GM18873 (cell line): ENCODE data around the gene SLC1A2.
A peak's percentile ranks its signal among the peaks of the same experiment; 100 is the strongest.

Experiments
- ATAC-seq: cut with Tn5 transposase; IDR thresholded peaks from one replicate; pipeline ENCODE4 v1.9.1; 2021; ENCODE audit warnings: mild to moderate bottlenecking, moderate library complexity, moderate number of reproducible peaks; ENCODE audit not compliant: unreplicated experiment, low FRiP score

Gene SLC1A2

DNA sequence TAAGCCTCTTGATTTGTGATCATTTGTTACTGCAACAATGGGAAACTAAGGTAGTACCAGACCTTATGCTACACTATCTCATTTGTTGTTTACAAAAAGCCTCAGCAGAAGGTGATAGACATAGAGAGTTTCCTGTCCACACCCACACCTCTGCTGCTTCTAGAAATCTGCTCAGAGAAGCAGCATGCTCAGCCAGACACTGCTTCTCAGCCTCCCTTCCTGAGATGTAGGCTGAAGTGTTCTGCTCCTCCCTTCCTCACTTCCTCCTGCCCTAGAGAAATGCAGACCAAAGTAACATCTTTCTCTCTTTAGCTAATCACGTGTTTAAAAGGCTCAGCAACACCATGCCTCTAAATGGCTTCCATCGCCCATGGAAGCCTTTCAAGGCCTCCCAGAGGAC lies 88.4 kb downstream of the SLC1A2 start:
- no peak for ATAC-seq

DNA sequence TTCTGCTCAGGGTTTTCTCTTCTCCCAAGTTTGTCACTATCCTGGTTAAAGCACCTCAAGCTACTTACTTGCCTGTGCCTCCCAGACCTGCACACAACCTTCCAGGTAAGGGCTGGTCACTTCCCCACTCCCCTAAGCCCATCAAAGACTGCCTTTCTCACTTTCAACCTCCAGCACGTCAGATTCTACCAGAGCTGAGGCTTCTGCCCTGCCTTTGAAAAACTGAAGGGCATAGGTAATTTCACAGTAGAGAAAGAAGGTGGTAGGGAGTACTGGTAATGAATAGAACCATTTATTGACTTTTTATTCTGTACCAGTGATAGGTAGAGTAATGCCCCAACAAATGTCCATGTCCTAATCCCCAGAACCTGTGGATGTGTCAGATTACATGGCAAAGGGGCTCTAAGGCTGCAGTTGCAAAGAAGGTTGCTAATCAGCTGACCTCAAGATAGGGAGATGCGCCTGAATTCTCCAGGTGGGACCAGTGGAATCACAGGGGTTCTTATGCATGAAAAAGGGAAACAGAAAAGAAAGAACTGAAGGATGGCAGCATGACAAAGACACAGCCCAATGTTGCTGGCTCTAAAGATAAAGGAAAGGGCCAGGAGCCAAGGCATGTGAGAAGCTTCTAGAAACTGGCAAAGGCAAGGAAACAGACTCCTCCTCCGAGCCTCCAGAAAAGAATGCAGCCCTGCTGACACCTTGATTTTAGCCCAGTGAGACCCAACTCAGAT lies 89.0 kb downstream of the SLC1A2 start:
- no peak for ATAC-seq

GRCh38 chr11:35327829-35328228 lies 91.5 kb downstream of the SLC1A2 start:
- no peak for ATAC-seq

GRCh38 chr11:35326266-35326879 lies 93.0 kb downstream of the SLC1A2 start:
- no peak for ATAC-seq

- no peak for ATAC-seq
Observed at GRCh38 chr11:35324981-35325380, 94.4 kb downstream of the SLC1A2 start.

GRCh38 chr11:35324183-35324886 lies 95.0 kb downstream of the SLC1A2 start:
- no peak for ATAC-seq

DNA sequence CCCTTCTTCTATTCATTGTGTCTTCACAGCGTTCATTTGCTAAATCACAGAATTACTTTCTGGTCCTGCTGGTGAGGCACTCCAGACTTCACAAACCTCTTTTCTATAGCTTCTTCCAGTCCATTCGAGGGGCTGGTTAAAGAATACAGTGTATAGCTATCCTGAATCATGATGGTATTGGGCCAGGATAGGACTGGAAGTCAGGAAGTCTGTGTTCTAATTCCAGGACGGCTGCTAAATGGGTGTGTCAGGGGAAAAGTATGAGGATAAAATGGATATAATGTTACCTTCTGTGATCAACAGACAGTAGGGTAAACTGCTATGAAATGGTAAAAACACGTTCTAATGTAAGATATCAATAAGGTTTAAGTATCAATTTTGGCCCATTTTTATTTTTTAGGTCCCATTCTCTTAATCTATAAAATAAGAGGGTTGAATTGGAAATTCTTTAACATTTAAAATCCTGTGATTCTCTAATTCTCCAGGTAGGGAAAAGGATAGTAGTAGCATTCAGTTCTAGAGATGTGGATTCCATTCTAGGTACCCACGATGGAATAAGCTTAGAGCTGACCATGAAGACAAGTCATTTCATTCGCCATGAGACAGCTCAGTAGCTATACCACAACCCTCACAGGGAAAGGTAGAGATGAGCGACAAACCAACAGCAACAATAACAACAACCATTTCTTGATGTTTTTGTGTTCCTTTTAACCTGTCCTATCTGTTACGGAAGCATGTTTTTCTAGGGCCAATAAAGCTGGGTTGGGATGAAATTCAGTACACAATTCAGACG lies 96.1 kb downstream of the SLC1A2 start:
- no peak for ATAC-seq

DNA sequence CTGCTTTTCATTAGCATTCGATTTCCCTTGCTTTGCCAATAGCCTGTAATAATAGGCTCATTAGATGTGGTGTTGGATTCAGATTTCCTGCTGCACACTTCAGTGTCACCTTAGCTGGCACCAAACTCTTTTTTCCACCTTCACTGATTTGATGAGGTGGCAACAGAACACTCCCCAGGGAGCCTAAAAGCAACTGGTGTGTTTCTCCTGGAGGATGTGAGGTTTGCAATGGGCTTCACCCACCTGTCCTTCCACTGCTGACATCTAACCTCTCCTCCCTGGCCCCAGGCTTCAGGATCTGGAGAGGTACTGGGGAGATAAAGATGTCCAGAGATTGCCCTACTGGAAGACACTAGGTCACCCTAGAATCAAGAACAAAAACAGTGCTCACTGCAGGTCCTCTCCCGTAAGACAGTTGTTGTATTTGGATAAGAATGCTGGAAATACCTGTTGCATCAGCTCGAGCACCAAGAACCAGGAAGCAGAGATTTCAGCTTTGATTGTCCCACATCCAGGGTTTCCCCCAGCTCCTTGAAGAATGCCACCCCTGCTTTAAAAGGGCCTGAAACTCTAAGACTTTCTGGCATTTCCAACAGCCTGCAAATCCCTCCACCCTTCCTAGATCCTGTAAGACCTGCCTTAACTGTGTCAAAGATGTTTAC lies 96.9 kb downstream of the SLC1A2 start:
- no peak for ATAC-seq

DNA sequence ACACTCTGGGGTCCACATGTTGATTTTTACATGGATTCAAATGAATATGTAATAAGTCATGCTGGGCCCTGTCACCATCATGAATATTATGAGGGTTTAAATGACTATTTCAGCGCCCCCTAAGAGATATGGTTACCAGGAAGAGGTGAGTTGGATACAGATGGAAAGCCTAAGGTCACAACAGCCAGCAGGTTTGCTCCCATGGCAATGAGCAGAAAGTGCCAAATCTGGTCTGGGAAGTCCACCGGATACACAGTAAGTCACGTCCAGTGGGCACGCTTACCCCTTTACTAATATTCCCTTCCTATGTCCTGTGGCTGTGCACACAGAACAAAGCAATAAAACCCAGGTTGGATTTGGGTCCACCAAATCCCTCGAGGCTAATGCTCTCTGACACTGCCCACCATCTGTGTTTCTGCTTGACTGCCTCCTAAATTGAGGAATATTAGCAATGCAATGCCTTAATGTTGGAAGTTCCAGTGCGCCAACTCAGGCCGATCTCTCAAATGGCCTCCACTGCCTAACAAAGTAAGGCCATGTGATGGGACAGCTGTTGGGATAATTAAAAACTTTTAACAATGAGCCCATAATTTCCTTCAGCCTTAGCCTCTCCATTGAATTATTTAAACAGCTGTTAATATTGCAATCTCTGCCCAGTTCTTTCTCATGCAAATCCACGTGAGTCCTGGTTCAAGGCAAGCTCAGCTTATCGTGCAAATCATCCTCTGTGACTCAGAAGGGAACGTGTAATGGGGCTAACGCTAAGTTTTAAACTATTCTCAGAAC lies 97.6 kb downstream of the SLC1A2 start:
- ATAC-seq = no peak

DNA sequence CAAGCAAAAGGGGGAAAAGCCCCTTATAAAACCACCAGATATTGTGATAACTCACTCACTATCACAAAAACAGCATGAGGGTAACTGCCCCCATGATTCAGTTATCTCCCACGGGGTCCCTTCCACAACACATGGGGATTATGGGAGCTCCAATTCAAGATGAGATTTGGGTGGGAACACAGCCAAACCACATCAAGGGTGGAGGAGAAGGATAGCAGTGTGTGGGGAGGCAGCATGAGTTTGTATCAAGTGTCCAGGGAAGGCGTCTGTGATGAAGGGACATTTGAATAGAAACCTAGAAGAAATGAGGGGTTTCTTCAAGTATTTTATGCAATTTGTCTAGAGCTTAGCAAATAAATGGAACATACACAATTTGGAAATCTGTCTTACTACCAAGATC lies 98.2 kb downstream of the SLC1A2 start:
- no peak for ATAC-seq

DNA sequence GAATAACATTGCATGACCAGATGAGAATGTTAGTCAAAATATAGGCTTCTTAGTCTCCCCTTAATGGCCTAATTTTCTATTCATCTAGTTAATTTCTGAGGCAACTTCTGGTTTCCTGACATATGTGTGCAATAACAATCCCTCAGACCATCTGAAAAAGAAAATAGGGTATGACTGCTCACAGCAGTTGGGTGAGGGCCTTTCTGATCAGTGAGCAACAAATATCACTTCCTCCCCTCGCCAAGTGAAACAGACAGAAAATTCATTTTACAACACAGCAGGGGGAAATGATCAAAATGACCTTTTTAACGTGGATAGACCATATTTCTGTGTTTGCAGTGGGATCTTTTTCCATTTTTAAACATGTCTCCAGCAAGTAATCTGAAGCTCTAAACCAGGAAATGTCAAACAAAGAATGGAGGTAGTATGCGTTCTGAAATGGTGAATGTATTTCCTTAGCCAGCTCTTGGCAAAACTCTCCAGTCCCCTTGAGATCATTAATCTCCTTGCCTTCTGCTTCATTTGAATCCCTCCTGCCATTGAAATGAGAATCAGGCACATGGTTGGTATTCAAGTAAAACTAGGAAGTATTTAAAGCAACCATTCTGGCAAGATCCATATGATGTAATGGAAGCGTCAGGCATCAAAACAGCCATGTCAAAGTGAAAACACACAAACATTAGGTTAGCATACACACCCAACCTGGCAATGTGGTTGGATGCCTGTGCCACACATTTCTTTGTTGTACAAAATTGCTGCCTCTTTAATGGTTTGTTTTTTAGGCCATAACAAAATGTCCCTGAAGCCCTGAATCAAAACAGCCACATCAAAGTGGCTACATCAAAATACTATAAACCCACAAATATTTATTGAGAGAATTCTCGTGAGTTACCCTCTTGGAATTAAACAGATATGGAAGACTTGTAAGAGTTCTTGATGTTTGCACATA lies 100.1 kb downstream of the SLC1A2 start:
- no peak for ATAC-seq

GRCh38 chr11:35318309-35318708 lies 101.0 kb downstream of the SLC1A2 start:
- ATAC-seq = no peak

DNA sequence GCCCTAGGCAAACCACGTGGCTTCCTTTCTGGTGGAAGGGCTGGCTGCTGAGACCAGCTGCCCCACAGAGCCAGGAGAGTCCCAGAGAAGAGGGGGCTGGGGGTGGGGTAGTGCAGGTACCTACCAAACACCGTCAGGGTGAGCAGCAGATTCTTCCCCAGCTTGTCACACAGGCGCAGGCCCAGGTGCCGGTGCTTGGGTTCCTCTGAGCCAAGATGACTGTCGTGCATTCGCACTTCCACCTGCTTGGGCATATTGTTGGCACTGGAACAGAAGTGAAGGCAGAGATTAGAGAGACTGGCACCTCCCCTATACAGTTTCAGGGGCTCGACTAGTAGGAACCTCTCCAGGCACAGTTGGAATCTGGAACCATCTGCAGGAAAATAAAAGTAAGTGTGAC lies 102.1 kb downstream of the SLC1A2 start:
- ATAC-seq = no peak

DNA sequence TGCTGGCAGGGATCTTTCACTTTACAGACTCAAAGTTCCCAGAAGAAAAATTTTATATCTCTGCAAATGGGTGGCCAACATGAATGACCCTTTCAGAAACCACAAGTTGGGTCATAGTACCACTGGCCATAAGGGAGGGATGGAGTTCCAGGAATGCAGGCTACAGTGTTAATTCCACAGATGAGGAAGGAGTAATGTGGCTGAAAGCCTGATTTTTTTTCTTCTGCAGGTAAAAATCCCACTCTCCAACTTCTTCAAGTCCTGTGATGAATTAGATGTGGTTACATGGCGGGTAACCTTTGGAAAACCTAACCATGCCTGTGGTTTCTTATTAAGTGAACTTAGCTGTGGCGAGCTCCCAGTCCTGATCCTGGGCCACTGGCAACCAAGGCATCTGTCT lies 103.2 kb downstream of the SLC1A2 start:
- ATAC-seq = no peak

DNA sequence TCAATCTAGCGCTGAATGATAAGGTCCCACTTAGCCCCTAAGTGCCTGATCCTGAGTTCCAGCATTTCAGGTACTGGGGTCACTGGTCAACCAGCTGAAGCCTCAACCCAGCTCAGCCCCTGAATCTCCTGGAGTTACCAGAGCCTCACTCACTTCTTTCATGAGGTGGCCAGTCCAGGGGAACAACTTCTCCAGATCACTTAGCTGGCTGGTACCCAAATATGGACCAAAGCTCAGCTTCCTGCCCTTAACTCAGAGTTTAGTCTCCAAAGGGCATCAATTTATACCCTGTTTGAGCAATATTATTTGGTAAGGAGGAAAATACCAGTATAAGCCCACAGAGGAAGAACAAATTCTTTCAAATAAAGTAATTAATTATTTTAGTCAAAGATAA lies 105.6 kb downstream of the SLC1A2 start:
- no peak for ATAC-seq

DNA sequence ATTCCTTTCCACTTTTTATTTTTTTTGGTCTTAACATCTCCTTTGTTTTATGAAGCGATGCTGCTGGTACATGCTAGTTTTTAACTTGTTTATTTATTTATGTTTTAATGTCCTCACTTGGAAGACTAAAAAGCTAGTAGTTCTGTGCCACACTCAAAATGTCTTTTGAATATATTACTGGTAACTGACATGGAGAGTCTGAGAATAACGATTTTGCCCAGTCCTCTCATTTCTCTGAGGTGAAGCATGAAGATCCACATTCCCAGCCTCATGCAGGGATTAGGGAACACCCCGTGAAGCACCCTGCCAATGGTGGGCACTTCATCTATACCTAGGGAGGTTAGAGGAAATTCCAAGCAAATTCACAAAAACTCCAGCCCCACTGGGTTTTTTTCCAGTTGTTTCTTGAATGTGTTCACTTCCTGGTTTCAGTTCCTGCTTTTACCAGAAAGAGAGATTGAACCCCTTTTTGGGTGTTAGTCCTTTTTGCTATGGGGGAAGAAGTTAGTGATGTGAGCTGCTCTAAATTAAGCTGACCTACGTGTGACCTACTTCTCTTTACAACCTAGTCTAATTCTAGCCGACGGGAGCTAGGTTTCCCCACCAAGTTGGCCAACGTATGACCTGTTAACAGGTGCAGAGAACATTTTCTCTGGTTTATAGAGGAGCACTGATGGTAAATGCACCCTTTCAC lies 106.1 kb downstream of the SLC1A2 start:
- peak; percentile 58 for ATAC-seq

DNA sequence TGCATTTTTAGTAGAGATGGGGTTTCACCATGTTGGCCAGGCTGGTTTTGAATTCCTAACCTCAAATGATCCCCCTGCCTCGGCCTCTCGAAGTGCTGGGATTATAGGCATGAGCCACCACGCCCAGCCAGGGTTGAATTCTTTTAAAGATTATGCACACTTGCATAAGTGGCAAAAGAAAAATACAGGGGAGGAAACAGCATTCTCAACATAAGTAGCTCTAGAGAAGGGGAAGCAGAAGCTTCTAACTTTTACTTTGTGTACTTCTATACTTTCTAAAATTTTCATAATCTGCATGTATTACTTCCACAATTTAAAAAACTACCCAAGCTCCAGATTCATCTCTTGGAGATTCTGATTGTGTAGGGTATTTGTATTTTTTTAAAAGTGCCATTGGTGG lies 108.0 kb downstream of the SLC1A2 start:
- ATAC-seq = no peak

DNA sequence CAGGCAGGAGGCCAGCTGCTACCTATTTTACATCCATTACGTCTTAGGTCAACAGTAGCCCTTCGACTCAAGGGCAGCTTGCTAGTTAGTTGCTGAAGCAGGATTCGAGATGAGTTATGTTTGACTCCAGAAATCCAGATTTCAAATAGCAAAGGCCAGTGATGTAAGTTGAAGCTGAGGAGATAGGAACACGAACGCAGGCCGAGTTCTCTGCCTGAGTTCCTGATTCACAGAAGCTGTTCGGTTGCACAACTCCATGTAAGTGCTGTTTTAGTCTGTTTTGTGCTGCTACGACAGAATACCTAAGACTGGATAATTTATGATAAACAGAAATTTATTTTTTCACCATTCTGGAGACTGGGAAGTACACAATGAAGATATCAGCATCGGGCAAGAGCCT lies 111.2 kb downstream of the SLC1A2 start:
- ATAC-seq = no peak
